GM23248 (cell line): Measurements from ENCODE around the gene TASOR2. TPM values are rescaled to one million over a fixed set of nuclear protein-coding genes. Genes with fewer than 3 reads are reported as not detected.

ENCODE experiments used
- DNase-seq: peaks from one replicate; pipeline ENCODE4 v3.0.0-alpha.2; 2015
- H2AFZ ChIP-seq: fragments of 200-600 bp; sonication (generic); 2 replicates; pipeline ENCODE4 v1.6.1; 2016; ENCODE audit warnings: antibody characterized with exemption
- H3F3A ChIP-seq: fragments of 200-600 bp; sonication (generic); 2 replicates; pipeline ENCODE4 v1.6.1; 2016; ENCODE audit warnings: mild to moderate bottlenecking, antibody characterized with exemption, mixed run types; ENCODE audit not compliant: insufficient read depth
- H3K27ac ChIP-seq: fragments of 200-600 bp; sonication (generic); 2 replicates; pipeline ENCODE4 v1.5.1; 2016; ENCODE audit warnings: mild to moderate bottlenecking
- H3K27me3 ChIP-seq: fragments of 200-600 bp; sonication (generic); replicated peaks from 2 replicates; pipeline ENCODE4 v1.6.1; 2016; ENCODE audit warnings: mild to moderate bottlenecking; ENCODE audit not compliant: insufficient read depth
- H3K36me3 ChIP-seq: fragments of 200-600 bp; sonication (generic); 2 replicates; pipeline ENCODE4 v1.6.1; 2016; ENCODE audit warnings: low read depth, mild to moderate bottlenecking
- H3K4me1 ChIP-seq: fragments of 200-600 bp; sonication (generic); 2 replicates; pipeline ENCODE4 v1.6.1; 2016; ENCODE audit warnings: mild to moderate bottlenecking; ENCODE audit not compliant: insufficient read depth
- H3K4me2 ChIP-seq: fragments of 200-600 bp; sonication (generic); one replicate; pipeline ENCODE4 v1.6.1; 2016; ENCODE audit warnings: mild to moderate bottlenecking; ENCODE audit not compliant: unreplicated experiment
- H3K4me3 ChIP-seq: fragments of 200-600 bp; sonication (generic); 2 replicates; pipeline ENCODE4 v1.5.1; 2016; ENCODE audit warnings: mild to moderate bottlenecking
- H3K79me2 ChIP-seq: fragments of 200-600 bp; sonication (generic); 2 replicates; pipeline ENCODE4 v1.6.1; 2016; ENCODE audit warnings: mild to moderate bottlenecking; ENCODE audit not compliant: insufficient read depth
- H3K9ac ChIP-seq: fragments of 200-600 bp; sonication (generic); 2 replicates; pipeline ENCODE4 v1.6.1; 2016; ENCODE audit warnings: mild to moderate bottlenecking
- H3K9me2 ChIP-seq: fragments of 200-600 bp; sonication (generic); 2 replicates; pipeline ENCODE4 v1.6.1; 2016; ENCODE audit warnings: mixed run types, mild to moderate bottlenecking, moderate library complexity; ENCODE audit not compliant: insufficient read depth
- H3K9me3 ChIP-seq: fragments of 200-600 bp; sonication (generic); one replicate; pipeline ENCODE4 v1.6.1; 2017; ENCODE audit warnings: low read depth
- H4K20me1 ChIP-seq: fragments of 200-600 bp; sonication (generic); 2 replicates; pipeline ENCODE4 v1.6.0; 2016; ENCODE audit not compliant: insufficient read depth
- EZH2 ChIP-seq: fragments of 200-600 bp; sonication (generic); IDR thresholded peaks from 2 replicates; pipeline ENCODE4 v1.6.1; 2018; ENCODE audit warnings: antibody characterized with exemption, mild to moderate bottlenecking; ENCODE audit not compliant: insufficient read depth, poor library complexity, severe bottlenecking
- EZH2phosphoT487 ChIP-seq: fragments of 200-600 bp; sonication (generic); IDR thresholded peaks from 2 replicates; pipeline ENCODE4 v1.6.1; 2018; ENCODE audit warnings: antibody characterized with exemption, moderate library complexity, mild to moderate bottlenecking, low read depth; ENCODE audit not compliant: insufficient read depth
- WGBS, 2 experiments: methylation state at CpG; one replicate each; pipeline ENCODE4 v1.1.6; 2015 to 2017; ENCODE audit warnings: low lambda C conversion rate in 2 of 2, low coverage in 1 of 2; ENCODE audit errors: missing lambda C conversion rate in 2 of 2; 5-methylcytosine and 5-hydroxymethylcytosine counted together
- in situ Hi-C: fragments of 300-500 bp; cut with MboI; formaldehyde crosslinking; loops from 2 replicates; pipeline ENCODE4 v1.15.0; 2020
- polyA plus RNA-seq: library from polyadenylated mRNA; unstranded; fragments of >200 nt; fragmentation: Nextera tagmentation; extraction: Ambion mirVana; gene quantifications from 2 replicates; pipeline ENCODE4 v1.2.1, GENCODE V29; 2016
- total RNA-seq: library from RNA; depleted of rRNA; stranded (reverse); fragments of >200 nt; shearing (Covaris generic); gene quantifications from 2 replicates; pipeline ENCODE4 v1.2.3, GENCODE V29; 2014

The TASOR2 gene
- total and polyA plus RNA-seq, 2 experiments from 2014 or later, result 16.8 to 60.7 TPM

GRCh38 chr10:5663692-5664427 lies 20.8 kb upstream of the TASOR2 start:
- 76% methylated on average over 9 to 12 of the region's 12 CpGs for WGBS, 2 experiments
- Histone ChIP-seq H3K27me3 (no peaks in the 10 kb centered on the region), H2AFZ (no peak overlapping the region), H3K9me2 (no peaks in the 10 kb centered on the region), H3K36me3 (no peaks in the 10 kb centered on the region), H3K4me2 (no peak overlapping the region), H3K4me1 (peaks cover 11% of the 10 kb centered on the region; the same call in 1 of the 2 replicates), H3K9me3 (no peaks in the 10 kb centered on the region), H3K27ac (no peak overlapping the region), H3K9ac (no peak overlapping the region), H4K20me1 (no peaks in the 10 kb centered on the region), H3K4me3 (no peak overlapping the region), H3F3A (peaks cover 18% of the 10 kb centered on the region), H3K79me2 (peaks cover 21% of the 10 kb centered on the region)
- in situ Hi-C loops, result no loop called here
- no peak for DNase-seq
- TF ChIP-seq EZH2phosphoT487 (no peak), EZH2 (no peak)

GRCh38 chr10:5665373-5666007 lies 19.1 kb upstream of the TASOR2 start:
- Histone ChIP-seq H2AFZ (peak overlapping the region; percentile 97), H3K9ac (peak overlapping the region; percentile 87), H3F3A (peaks cover 18% of the 10 kb centered on the region), H3K27me3 (no peaks in the 10 kb centered on the region), H3K4me2 (peak overlapping the region; percentile 80), H3K36me3 (no peaks in the 10 kb centered on the region), H3K4me1 (peaks cover 8% of the 10 kb centered on the region; the same call in 1 of the 2 replicates), H3K9me2 (no peaks in the 10 kb centered on the region), H3K9me3 (no peaks in the 10 kb centered on the region), H3K79me2 (peaks cover 11% of the 10 kb centered on the region), H3K27ac (peak overlapping the region; percentile 29; the same call in 1 of the 2 replicates), H4K20me1 (no peaks in the 10 kb centered on the region), H3K4me3 (peak overlapping the region; percentile 86)
- in situ Hi-C loops, result no loop called here
- WGBS, 2 experiments, result 9 to 11% methylated on average over 9 of the region's 9 CpGs
- TF ChIP-seq EZH2 (no peak), EZH2phosphoT487 (no peak)
- peak; percentile 28 for DNase-seq

- in situ Hi-C loops, result no loop called here
- 1 to 2% methylated on average over 92 to 95 of the region's 112 CpGs for WGBS, 2 experiments
- H3K27me3 ChIP-seq, result no peaks in the 10 kb centered on the region
- H3K36me3 ChIP-seq, result no peaks in the 10 kb centered on the region
- H3K79me2 ChIP-seq, result peaks cover 9% of the 10 kb centered on the region
- peak within 1 kb of the TSS; percentile 87 for H3K9ac ChIP-seq
- H4K20me1 ChIP-seq, result no peaks in the 10 kb centered on the region
- no peak for TF ChIP-seq EZH2
- TF ChIP-seq EZH2phosphoT487, result no peak
- peak; percentile 78 for DNase-seq
- peaks cover 8% of the 10 kb centered on the region; the same call in 1 of the 2 replicates for H3K4me1 ChIP-seq
- peak within 1 kb of the TSS; percentile 86 for H3K4me3 ChIP-seq
- H3K27ac ChIP-seq, result peak within 1 kb of the TSS; percentile 29; the same call in 1 of the 2 replicates
- H3K9me3 ChIP-seq, result no peaks in the 10 kb centered on the region
- H3K4me2 ChIP-seq, result peak within 1 kb of the TSS; percentile 95
- H3K9me2 ChIP-seq, result no peaks in the 10 kb centered on the region
- H2AFZ ChIP-seq, result peak within 1 kb of the TSS; percentile 97
- peaks cover 18% of the 10 kb centered on the region for H3F3A ChIP-seq
These were observed 18.4 kb upstream of the TASOR2 start, which contains the start of gene ASB13 for GRCh38 chr10:5666008-5666840. Gene ASB13 (minus strand): TSS chr10:5666595. CDS start chr10:5666551, 44 bp downstream.
